Activated naive CD4-positive, alpha-beta T cell treated with anti-CD3 and anti-CD28 coated beads, Interleukin-2, amount 10 ng/mL, durations not matched to agents 5 hours and 36 hours (primary cell): Measurements from ENCODE around the gene RAB3IL1. TPM values are rescaled to one million over a fixed set of nuclear protein-coding genes. Genes with fewer than 3 reads are reported as not detected.

ENCODE experiments used
- microRNA-seq: library from miRNA; unstranded; fragments of <30 nt; microRNA quantifications from one replicate; pipeline ENCODE4 v1.2.0, GENCODE V29; 2022; ENCODE audit warnings: borderline microRNAs expressed, borderline replicate concordance
- total RNA-seq, 2 experiments: library from RNA; stranded (reverse); gene quantifications; one replicate each; pipeline ENCODE4 v1.2.3, GENCODE V29; 2021

RAB3IL1 gene
- not detected for total RNA-seq

GRCh38 chr11:61917334-61918109 is at the start of gene RAB3IL1:
TSS of gene RAB3IL1 (minus strand) at chr11:61917566. CDS start at chr11:61917367, 199 bp downstream.

GRCh38 chr11:61950035-61950547 is 32.7 kb upstream of the RAB3IL1 start, which contains the start of gene BEST1:
TSS of gene BEST1 (plus strand) at chr11:61950351. CDS start at chr11:61951807, 1,456 bp downstream.

GRCh38 chr11:61891331-61892084 is 25.9 kb downstream of the RAB3IL1 start, which contains the start of gene FADS3:
TSS of gene FADS3 (minus strand) at chr11:61891545. CDS start at chr11:61891381, 164 bp downstream.

Small RNA genes lying within 50 kb of the gene (microRNA-seq; reads per million reads assigned to microRNA genes)
- gene MIR6746, result not detected

Other genes starting within 250 kb of the RAB3IL1 start
- gene DAGLA, start 237.2 kb downstream of the RAB3IL1 start, total RNA-seq, result under 1 TPM; 0.30 to 0.36 TPM
- 1 to 10 TPM; 1.4 to 1.9 TPM for gene MYRF, start 164.9 kb downstream of the RAB3IL1 start, total RNA-seq
- 100 to 1,000 TPM; 164 to 166 TPM for gene TMEM258, start 125.0 kb downstream of the RAB3IL1 start, total RNA-seq
- 10 to 100 TPM; 74.9 to 77.2 TPM for gene FEN1, start 124.7 kb downstream of the RAB3IL1 start, total RNA-seq
- gene FADS1, start 100.6 kb downstream of the RAB3IL1 start, total RNA-seq, result 10 to 100 TPM; 73.7 to 73.8 TPM
- gene FADS2, start 89.3 kb downstream of the RAB3IL1 start, total RNA-seq, result 100 to 1,000 TPM; 250 to 266 TPM
- 1 to 10 TPM; 4.6 to 5.4 TPM for gene FADS3, start 26.0 kb downstream of the RAB3IL1 start, total RNA-seq
- gene BEST1, start 32.8 kb upstream of the RAB3IL1 start, total RNA-seq, result under 1 TPM; 0.10 to 0.17 TPM
- gene FTH1, start 50.1 kb upstream of the RAB3IL1 start, total RNA-seq, result 100 to 1,000 TPM; 887 to 889 TPM
- 100 to 1,000 TPM; 136 to 137 TPM for gene INCENP, start 206.4 kb upstream of the RAB3IL1 start, total RNA-seq